Stimulated activated naive CD8-positive, alpha-beta T cell treated with anti-CD3 and anti-CD28 coated beads, Interleukin-15, amount 100 ng/mL, for 72 hours (primary cell): Measurements from ENCODE around the gene NOD2.

Experiments used
- ATAC-seq: fragments of 150-1000 bp; cut with Tn5 transposase; 2 replicates; pipeline ENCODE4 v1.10.0; 2021; ENCODE audit warnings: mild to moderate bottlenecking, moderate library complexity
- DNase-seq, 2 donors: peaks; one replicate each; pipeline ENCODE4 v3.0.0; 2021 to 2022
- H3K27ac Mint-ChIP-seq, 2 donors: one replicate each; pipeline ENCODE4 v1.8.0; 2022; ENCODE audit warnings: mild to moderate bottlenecking in 2 of 2, mixed read lengths in 2 of 2, moderate library complexity in 2 of 2
- H3K27me3 Mint-ChIP-seq: one replicate; pipeline ENCODE4 v1.8.0; 2022; ENCODE audit warnings: mixed read lengths
- H3K4me1 Mint-ChIP-seq: one replicate; pipeline ENCODE4 v1.8.0; 2022; ENCODE audit warnings: mild to moderate bottlenecking, mixed read lengths
- H3K4me3 Mint-ChIP-seq, 2 donors: one replicate each; pipeline ENCODE4 v1.8.0; 2022; ENCODE audit warnings: mild to moderate bottlenecking in 2 of 2, mixed read lengths in 2 of 2, moderate library complexity in 1 of 2
- H3K9me3 Mint-ChIP-seq, 2 donors: one replicate each; pipeline ENCODE4 v1.8.0; 2022; ENCODE audit warnings: mixed read lengths in 2 of 2

NOD2 gene

GRCh38 chr16:50696575-50697420, 3.4 kb downstream of the NOD2 start:
- Mint-ChIP-seq H3K4me3 (peak overlapping the region; percentile 13 to 80), H3K9me3 (no peaks in the 10 kb centered on the region), H3K27me3 (peaks cover 26% of the 10 kb centered on the region), H3K27ac (no peak overlapping the region), H3K4me1 (peaks cover 82% of the 10 kb centered on the region)
- ATAC-seq (peak; percentile 29), DNase-seq (peak in 1 of 2 donors; percentile 25)

GRCh38 chr16:50697421-50697715, 4.0 kb downstream of the NOD2 start:
- peak overlapping the region in 1 of 2 donors; percentile 93 for H3K27ac Mint-ChIP-seq
- peaks cover 78% of the 10 kb centered on the region for H3K4me1 Mint-ChIP-seq
- no peak for DNase-seq
- peaks cover 22% of the 10 kb centered on the region for H3K27me3 Mint-ChIP-seq
- no peak for ATAC-seq
- peak overlapping the region; percentile 68 to 80 for H3K4me3 Mint-ChIP-seq
- no peaks in the 10 kb centered on the region for H3K9me3 Mint-ChIP-seq

GRCh38 chr16:50697881-50698767, 4.7 kb downstream of the NOD2 start:
- ATAC-seq (peak; percentile 29), DNase-seq (no peak)
- Mint-ChIP-seq H3K27me3 (peaks cover 14% of the 10 kb centered on the region), H3K9me3 (no peaks in the 10 kb centered on the region), H3K4me3 (peak overlapping the region; percentile 68 to 80), H3K4me1 (peaks cover 71% of the 10 kb centered on the region), H3K27ac (peak overlapping the region; percentile 50 to 93)

- H3K9me3 Mint-ChIP-seq, result peaks cover 0 to 11% of the 10 kb centered on the region in 2 donors
- H3K4me1 Mint-ChIP-seq, result peaks cover 60% of the 10 kb centered on the region
- H3K27me3 Mint-ChIP-seq, result peaks cover 6% of the 10 kb centered on the region
- peak overlapping the region; percentile 18 to 80 for H3K4me3 Mint-ChIP-seq
- H3K27ac Mint-ChIP-seq, result peak overlapping the region; percentile 87 to 89
- ATAC-seq, result peak; percentile 85
- DNase-seq, result peak in 1 of 2 donors; percentile 49
Measured at GRCh38 chr16:50699326-50700159, 6.1 kb downstream of the NOD2 start.

- ATAC-seq, result no peak
- H3K27ac Mint-ChIP-seq, result no peak overlapping the region
- peaks cover 14 to 31% of the 10 kb centered on the region in 2 donors for H3K9me3 Mint-ChIP-seq
- no peak overlapping the region for H3K4me3 Mint-ChIP-seq
- H3K27me3 Mint-ChIP-seq, result no peaks in the 10 kb centered on the region
- DNase-seq, result no peak
- H3K4me1 Mint-ChIP-seq, result peaks cover 38% of the 10 kb centered on the region
Measured at GRCh38 chr16:50702725-50703124, 9.3 kb downstream of the NOD2 start.

DNA sequence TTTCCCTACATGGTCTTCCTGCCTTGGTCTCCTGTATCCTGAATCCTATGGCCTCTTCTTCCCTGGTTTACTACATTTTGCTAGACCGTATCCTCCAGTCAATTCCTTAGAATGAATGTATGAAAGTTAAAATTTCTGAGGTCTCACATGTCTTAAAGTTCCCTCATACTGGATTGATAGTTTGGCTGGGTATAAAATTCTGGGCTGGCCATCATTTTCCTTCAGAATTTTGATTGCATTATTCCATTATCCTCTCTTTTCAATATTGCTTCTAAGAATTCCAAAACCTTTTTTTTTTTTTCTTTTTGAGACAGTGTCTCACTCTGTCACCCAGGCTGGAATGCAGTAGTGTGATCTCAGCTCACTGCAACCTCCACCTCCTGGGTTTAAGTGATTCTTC, 10.8 kb downstream of the NOD2 start:
- Mint-ChIP-seq H3K4me3 (no peak overlapping the region), H3K9me3 (peaks cover 14 to 31% of the 10 kb centered on the region in 2 donors), H3K4me1 (peaks cover 38% of the 10 kb centered on the region), H3K27me3 (no peaks in the 10 kb centered on the region), H3K27ac (no peak overlapping the region)
- ATAC-seq (no peak), DNase-seq (no peak)

GRCh38 chr16:50705436-50706110, 12.2 kb downstream of the NOD2 start:
- Mint-ChIP-seq H3K4me1 (peaks cover 38% of the 10 kb centered on the region), H3K27me3 (no peaks in the 10 kb centered on the region), H3K4me3 (no peak overlapping the region), H3K27ac (no peak overlapping the region), H3K9me3 (peaks cover 14 to 31% of the 10 kb centered on the region in 2 donors)
- no peak for ATAC-seq
- no peak for DNase-seq

GRCh38 chr16:50706250-50706649, 12.8 kb downstream of the NOD2 start:
- DNase-seq, result no peak
- H3K4me1 Mint-ChIP-seq, result peaks cover 39% of the 10 kb centered on the region
- H3K27ac Mint-ChIP-seq, result no peak overlapping the region
- peaks cover 14 to 31% of the 10 kb centered on the region in 2 donors for H3K9me3 Mint-ChIP-seq
- no peak overlapping the region for H3K4me3 Mint-ChIP-seq
- no peaks in the 10 kb centered on the region for H3K27me3 Mint-ChIP-seq
- no peak for ATAC-seq

DNA sequence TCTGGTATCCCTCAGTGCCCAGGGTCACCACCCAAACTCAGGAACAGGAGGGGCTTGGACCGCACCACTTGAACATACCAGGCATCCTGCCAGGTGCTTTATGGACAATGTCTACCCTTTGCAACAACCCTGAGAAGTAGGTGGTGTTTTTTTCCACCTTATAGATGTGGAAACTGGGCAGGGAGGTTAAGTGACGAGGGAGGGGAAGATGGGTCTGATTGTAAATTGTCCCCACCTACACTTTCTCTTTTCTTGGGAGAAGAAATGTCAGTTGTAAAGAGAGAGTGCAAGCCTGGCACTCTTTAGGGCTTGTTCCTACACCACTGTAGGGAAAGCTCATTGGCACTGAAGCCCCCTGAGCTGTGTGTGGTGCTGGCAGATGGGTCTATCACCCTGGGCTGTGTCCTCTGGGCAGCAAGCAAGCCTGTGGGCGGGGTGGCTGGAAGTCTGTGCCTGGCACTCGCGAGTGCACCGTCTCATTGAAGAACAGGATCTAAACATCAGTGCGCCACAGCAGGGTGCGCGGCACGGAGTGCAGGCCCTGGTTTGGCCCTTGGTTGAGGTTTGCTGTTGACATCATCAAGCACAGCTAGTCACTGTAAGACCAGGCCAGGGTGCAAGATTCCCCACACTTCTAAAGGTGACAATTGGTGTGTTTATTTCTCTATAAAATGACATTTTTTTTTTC, 15.1 kb downstream of the NOD2 start:
- peaks cover 14 to 30% of the 10 kb centered on the region in 2 donors for H3K9me3 Mint-ChIP-seq
- H3K27me3 Mint-ChIP-seq, result no peaks in the 10 kb centered on the region
- peak overlapping the region; percentile 45 to 77 for H3K27ac Mint-ChIP-seq
- no peak for DNase-seq
- ATAC-seq, result peak; percentile 65
- H3K4me1 Mint-ChIP-seq, result peaks cover 50% of the 10 kb centered on the region
- H3K4me3 Mint-ChIP-seq, result peak overlapping the region; percentile 50 to 55

- no peak for ATAC-seq
- H3K4me3 Mint-ChIP-seq, result peak overlapping the region; percentile 50 to 55
- H3K9me3 Mint-ChIP-seq, result peaks cover 14 to 24% of the 10 kb centered on the region in 2 donors
- peak overlapping the region; percentile 14 to 77 for H3K27ac Mint-ChIP-seq
- DNase-seq, result no peak
- no peaks in the 10 kb centered on the region for H3K27me3 Mint-ChIP-seq
- H3K4me1 Mint-ChIP-seq, result peaks cover 50% of the 10 kb centered on the region
Measured at GRCh38 chr16:50709061-50709684, 15.8 kb downstream of the NOD2 start.

DNA sequence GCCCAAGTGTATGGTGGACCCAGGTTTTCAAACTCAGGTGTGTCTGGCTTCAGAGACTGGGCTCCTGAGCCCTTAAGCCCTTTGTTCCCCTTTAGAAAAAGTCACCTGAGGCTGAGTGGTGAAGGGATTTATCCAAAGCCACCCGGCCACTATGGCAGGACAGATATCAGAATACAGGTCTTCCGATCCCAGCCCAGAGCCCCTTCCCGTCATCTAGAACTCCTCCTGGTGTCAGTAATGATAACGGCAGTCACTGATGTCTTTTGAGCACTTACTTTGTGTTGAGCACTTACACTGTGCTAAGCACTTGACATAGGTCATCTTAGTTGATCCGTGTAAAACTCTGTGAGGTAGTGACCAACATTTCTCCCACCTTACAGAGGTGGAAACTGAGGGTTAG, 16.6 kb downstream of the NOD2 start:
- H3K4me1 Mint-ChIP-seq, result peaks cover 50% of the 10 kb centered on the region
- peak overlapping the region in 1 of 2 donors; percentile 28 for H3K27ac Mint-ChIP-seq
- H3K4me3 Mint-ChIP-seq, result no peak overlapping the region
- DNase-seq (no peak), ATAC-seq (no peak)
- H3K9me3 Mint-ChIP-seq, result peaks cover 11 to 16% of the 10 kb centered on the region in 2 donors
- H3K27me3 Mint-ChIP-seq, result no peaks in the 10 kb centered on the region

DNA sequence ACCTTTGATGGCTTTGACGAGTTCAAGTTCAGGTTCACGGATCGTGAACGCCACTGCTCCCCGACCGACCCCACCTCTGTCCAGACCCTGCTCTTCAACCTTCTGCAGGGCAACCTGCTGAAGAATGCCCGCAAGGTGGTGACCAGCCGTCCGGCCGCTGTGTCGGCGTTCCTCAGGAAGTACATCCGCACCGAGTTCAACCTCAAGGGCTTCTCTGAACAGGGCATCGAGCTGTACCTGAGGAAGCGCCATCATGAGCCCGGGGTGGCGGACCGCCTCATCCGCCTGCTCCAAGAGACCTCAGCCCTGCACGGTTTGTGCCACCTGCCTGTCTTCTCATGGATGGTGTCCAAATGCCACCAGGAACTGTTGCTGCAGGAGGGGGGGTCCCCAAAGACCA, 17.6 kb downstream of the NOD2 start:
- peaks cover under 1 to 5% of the 10 kb centered on the region in 2 donors for H3K9me3 Mint-ChIP-seq
- DNase-seq, result no peak
- H3K4me1 Mint-ChIP-seq, result peaks cover 50% of the 10 kb centered on the region
- H3K27ac Mint-ChIP-seq, result no peak overlapping the region
- H3K4me3 Mint-ChIP-seq, result no peak overlapping the region
- H3K27me3 Mint-ChIP-seq, result no peaks in the 10 kb centered on the region
- ATAC-seq, result no peak

DNA sequence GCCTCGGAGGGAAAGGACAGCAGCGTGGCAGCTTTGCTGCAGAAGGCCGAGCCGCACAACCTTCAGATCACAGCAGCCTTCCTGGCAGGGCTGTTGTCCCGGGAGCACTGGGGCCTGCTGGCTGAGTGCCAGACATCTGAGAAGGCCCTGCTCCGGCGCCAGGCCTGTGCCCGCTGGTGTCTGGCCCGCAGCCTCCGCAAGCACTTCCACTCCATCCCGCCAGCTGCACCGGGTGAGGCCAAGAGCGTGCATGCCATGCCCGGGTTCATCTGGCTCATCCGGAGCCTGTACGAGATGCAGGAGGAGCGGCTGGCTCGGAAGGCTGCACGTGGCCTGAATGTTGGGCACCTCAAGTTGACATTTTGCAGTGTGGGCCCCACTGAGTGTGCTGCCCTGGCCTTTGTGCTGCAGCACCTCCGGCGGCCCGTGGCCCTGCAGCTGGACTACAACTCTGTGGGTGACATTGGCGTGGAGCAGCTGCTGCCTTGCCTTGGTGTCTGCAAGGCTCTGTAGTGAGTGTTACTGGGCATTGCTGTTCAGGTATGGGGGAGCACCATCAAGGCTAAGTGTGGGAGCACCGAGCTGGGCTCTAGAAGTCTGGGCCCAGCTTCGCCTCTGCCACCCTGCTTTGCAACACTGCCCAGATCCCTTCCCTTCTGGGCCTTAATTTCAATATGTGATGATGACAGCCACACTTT, 18.6 kb downstream of the NOD2 start:
- Mint-ChIP-seq H3K27me3 (no peaks in the 10 kb centered on the region), H3K27ac (no peak overlapping the region), H3K4me3 (no peak overlapping the region), H3K9me3 (no peaks in the 10 kb centered on the region), H3K4me1 (peaks cover 56% of the 10 kb centered on the region)
- ATAC-seq (no peak), DNase-seq (no peak)

GRCh38 chr16:50712560-50712898, 19.1 kb downstream of the NOD2 start:
- ATAC-seq (no peak), DNase-seq (no peak)
- Mint-ChIP-seq H3K27ac (no peak overlapping the region), H3K27me3 (no peaks in the 10 kb centered on the region), H3K9me3 (no peaks in the 10 kb centered on the region), H3K4me1 (peaks cover 56% of the 10 kb centered on the region), H3K4me3 (no peak overlapping the region)
